ENCODE data around the gene SERPINB6. TPM values are rescaled to one million over a fixed set of nuclear protein-coding genes. Genes with fewer than 3 reads are reported as not detected.

Gene SERPINB6
- polyA plus RNA-seq, 3 donors: 117 to 208 (median 200) TPM

- Histone ChIP-seq H3K27ac (ENCODE audit: low read depth in 1 of 2, low read length in 2 of 2) (no peak overlapping the region), H3K4me3 (replicated peaks in 1 of 3; ENCODE audit: low read depth in 2 of 3, low read length in 3 of 3) (no peak overlapping the region), H3K4me2 (replicated peaks; ENCODE audit: extremely low read depth, low read length, poor library complexity, severe bottlenecking) (no peak overlapping the region), H4K20me1 (ENCODE audit: insufficient read depth, low read length) (no peaks in the 10 kb centered on the region), H2AFZ (ENCODE audit: insufficient read depth, low read depth, low read length, poor library complexity, severe bottlenecking) (no peak overlapping the region), H3K9ac (ENCODE audit: insufficient read depth, low read length, poor library complexity, severe bottlenecking) (no peak overlapping the region), H3K36me3 (replicated peaks in 1 of 2; ENCODE audit: control insufficient read depth in 1 of 2, insufficient read depth in 2 of 2, low read length in 2 of 2) (peaks cover 36 to 87% of the 10 kb centered on the region in 2 donors), H3K27me3 (ENCODE audit: control insufficient read depth in 2 of 2, insufficient read depth in 2 of 2, low read length in 2 of 2) (no peaks in the 10 kb centered on the region), H3K79me2 (ENCODE audit: insufficient read depth, low read length) (peaks cover 3% of the 10 kb centered on the region), H3K9me3 (replicated peaks in 1 of 2; ENCODE audit: control insufficient read depth in 1 of 2, insufficient read depth in 1 of 2, low read length in 2 of 2) (peaks cover 19 to 26% of the 10 kb centered on the region in 2 donors), H3K4me1 (ENCODE audit: control insufficient read depth in 1 of 2, insufficient read depth in 2 of 2, low read length in 2 of 2) (peaks cover 0 to under 1% of the 10 kb centered on the region in 2 donors)
- peaks cover 16 to 31% (median 30%) of the 10 kb centered on the region in 7 donors for H3K9me3 Mint-ChIP-seq
- peaks cover 9% of the 10 kb centered on the region for H3K4me1 Mint-ChIP-seq
- H3K27me3 Mint-ChIP-seq (ENCODE audit: low read depth in 3 of 3): peaks cover 0 to 3% (median 0%) of the 10 kb centered on the region in 3 donors
- H3K36me3 Mint-ChIP-seq: peaks cover 89 to 98% of the 10 kb centered on the region in 2 donors
- 100% methylated on average over 2 of the region's 3 CpGs for WGBS (ENCODE audit: insufficient coverage)
- no peak for TF ChIP-seq CTCF (IDR thresholded peaks at IDR 0.05)
- no peak overlapping the region for H3K4me3 Mint-ChIP-seq
- no peak for DNase-seq
- intact Hi-C loops (cut with micrococcal nuclease): no loop called here
- peak overlapping the region in 1 of 7 donors; percentile 58 for H3K27ac Mint-ChIP-seq
Observed at GRCh38 chr6:3007571-3007970, 36.2 kb upstream of the SERPINB6 start.

GRCh38 chr6:3006476-3006875 is 35.1 kb upstream of the SERPINB6 start:
- H3K4me2 ChIP-seq (replicated peaks; ENCODE audit: extremely low read depth, low read length, poor library complexity, severe bottlenecking): no peak overlapping the region
- H2AFZ ChIP-seq (ENCODE audit: insufficient read depth, low read depth, low read length, poor library complexity, severe bottlenecking): no peak overlapping the region
- H3K27me3 ChIP-seq (ENCODE audit: control insufficient read depth in 2 of 2, insufficient read depth in 2 of 2, low read length in 2 of 2): no peaks in the 10 kb centered on the region
- H3K9me3 Mint-ChIP-seq: peaks cover 11 to 20% (median 20%) of the 10 kb centered on the region in 7 donors
- intact Hi-C loops (cut with micrococcal nuclease): no loop called here
- TF ChIP-seq CTCF (IDR thresholded peaks at IDR 0.05): no peak
- H3K36me3 ChIP-seq (replicated peaks in 1 of 2; ENCODE audit: control insufficient read depth in 1 of 2, insufficient read depth in 2 of 2, low read length in 2 of 2): peaks cover 34 to 76% of the 10 kb centered on the region in 2 donors
- H3K4me3 ChIP-seq (replicated peaks in 1 of 3; ENCODE audit: low read depth in 2 of 3, low read length in 3 of 3): no peak overlapping the region
- H3K4me1 Mint-ChIP-seq: peaks cover 16% of the 10 kb centered on the region
- H3K79me2 ChIP-seq (ENCODE audit: insufficient read depth, low read length): peaks cover 9% of the 10 kb centered on the region
- WGBS (ENCODE audit: insufficient coverage): 29% methylated on average over 1 of the region's 5 CpGs
- peaks cover 83 to 94% of the 10 kb centered on the region in 2 donors for H3K36me3 Mint-ChIP-seq
- peaks cover 0 to 3% (median 0%) of the 10 kb centered on the region in 3 donors for H3K27me3 Mint-ChIP-seq (ENCODE audit: low read depth in 3 of 3)
- H3K9me3 ChIP-seq (replicated peaks in 1 of 2; ENCODE audit: control insufficient read depth in 1 of 2, insufficient read depth in 1 of 2, low read length in 2 of 2): peaks cover 13 to 16% of the 10 kb centered on the region in 2 donors
- no peak for DNase-seq
- peak overlapping the region in 1 of 7 donors; percentile 58 for H3K27ac Mint-ChIP-seq
- H3K9ac ChIP-seq (ENCODE audit: insufficient read depth, low read length, poor library complexity, severe bottlenecking): no peak overlapping the region
- no peak overlapping the region for H3K4me3 Mint-ChIP-seq
- peaks cover 7 to 11% of the 10 kb centered on the region in 2 donors for H3K4me1 ChIP-seq (ENCODE audit: control insufficient read depth in 1 of 2, insufficient read depth in 2 of 2, low read length in 2 of 2)
- H3K27ac ChIP-seq (ENCODE audit: low read depth in 1 of 2, low read length in 2 of 2): no peak overlapping the region
- H4K20me1 ChIP-seq (ENCODE audit: insufficient read depth, low read length): no peaks in the 10 kb centered on the region

All from CD14-positive monocyte (primary cell).